Measurements from ENCODE around the gene HTATIP2. TPM values are rescaled to one million over a fixed set of nuclear protein-coding genes. Genes with fewer than 3 reads are reported as not detected.
A peak's percentile ranks its signal among the peaks of the same experiment; 100 is the strongest.
"Not testable (repeated sequence)": the region's sequence is repeated elsewhere in the genome, so short reads cannot be mapped to it uniquely, and the experiment has no call there.

The HTATIP2 gene
- total RNA-seq, 1 experiment from 2014 or later = 199 TPM

- no peak for DNase-seq (ENCODE audit: extremely low read depth, low read depth)
These were observed 4.9 kb downstream of the HTATIP2 start for GRCh38 chr11:20368438-20368837.

GRCh38 chr11:20369826-20370225 lies 6.3 kb downstream of the HTATIP2 start:
- no peak for DNase-seq (ENCODE audit: extremely low read depth, low read depth)

- DNase-seq (ENCODE audit: extremely low read depth, low read depth) = no peak
These were observed 8.6 kb downstream of the HTATIP2 start for GRCh38 chr11:20372081-20372626.

- no peak for DNase-seq (ENCODE audit: extremely low read depth, low read depth)
These were observed 9.6 kb downstream of the HTATIP2 start for GRCh38 chr11:20373147-20373546.

- DNase-seq (ENCODE audit: extremely low read depth, low read depth) = no peak
These were observed 10.2 kb downstream of the HTATIP2 start for GRCh38 chr11:20373568-20374209.

GRCh38 chr11:20374741-20375300 lies 11.3 kb downstream of the HTATIP2 start:
- DNase-seq (ENCODE audit: extremely low read depth, low read depth) = no peak

GRCh38 chr11:20376162-20376730 lies 12.7 kb downstream of the HTATIP2 start:
- DNase-seq (ENCODE audit: extremely low read depth, low read depth) = no peak

GRCh38 chr11:20385996-20386395 lies 22.5 kb downstream of the HTATIP2 start:
- DNase-seq (ENCODE audit: extremely low read depth, low read depth) = not testable (repeated sequence)

GRCh38 chr11:20387261-20388095 lies 24.0 kb downstream of the HTATIP2 start, which contains the start of gene PRMT3:
PRMT3 (plus strand) TSS chr11:20387716; CDS start chr11:20387747, 31 bp downstream.
- peak; percentile 88 for DNase-seq (ENCODE audit: extremely low read depth, low read depth)

GRCh38 chr11:20388096-20389055 lies 24.9 kb downstream of the HTATIP2 start:
- no peak for DNase-seq (ENCODE audit: extremely low read depth, low read depth)

GRCh38 chr11:20397281-20397680 lies 33.8 kb downstream of the HTATIP2 start:
- peak; percentile 23 for DNase-seq (ENCODE audit: extremely low read depth, low read depth)

- DNase-seq (ENCODE audit: extremely low read depth, low read depth) = no peak
These were observed 36.0 kb downstream of the HTATIP2 start for GRCh38 chr11:20399498-20399897.

- no peak for DNase-seq (ENCODE audit: extremely low read depth, low read depth)
These were observed 39.5 kb downstream of the HTATIP2 start for GRCh38 chr11:20403059-20403458.

GRCh38 chr11:20406484-20406883 lies 43.0 kb downstream of the HTATIP2 start:
- DNase-seq (ENCODE audit: extremely low read depth, low read depth) = no peak

- no peak for DNase-seq (ENCODE audit: extremely low read depth, low read depth)
These were observed 43.8 kb downstream of the HTATIP2 start for GRCh38 chr11:20407344-20407743.

- DNase-seq (ENCODE audit: extremely low read depth, low read depth) = no peak
These were observed 51.9 kb downstream of the HTATIP2 start for GRCh38 chr11:20415432-20415831.

GRCh38 chr11:20417771-20418170 lies 54.3 kb downstream of the HTATIP2 start:
- no peak for DNase-seq (ENCODE audit: extremely low read depth, low read depth)

GRCh38 chr11:20421946-20422345 lies 58.4 kb downstream of the HTATIP2 start:
- no peak for DNase-seq (ENCODE audit: extremely low read depth, low read depth)

- DNase-seq (ENCODE audit: extremely low read depth, low read depth) = no peak
These were observed 65.7 kb downstream of the HTATIP2 start for GRCh38 chr11:20429216-20429615.
